22Rv1 (cell line): ENCODE results near the gene OPALIN.

Source experiments
- H3K27ac ChIP-seq: fragments of 450-650 bp; 2 replicates; pipeline ENCODE4 v1.5.1; 2017
- CTCF ChIP-seq: fragments of 450-650 bp; IDR thresholded peaks from 2 replicates; pipeline ENCODE4 v1.5.1; 2017; ENCODE audit warnings: mild to moderate bottlenecking
- ZFX ChIP-seq: fragments of 450-650 bp; IDR thresholded peaks from 2 replicates; pipeline ENCODE4 v1.6.1; 2017; ENCODE audit warnings: antibody characterized with exemption, borderline replicate concordance

The OPALIN gene

DNA sequence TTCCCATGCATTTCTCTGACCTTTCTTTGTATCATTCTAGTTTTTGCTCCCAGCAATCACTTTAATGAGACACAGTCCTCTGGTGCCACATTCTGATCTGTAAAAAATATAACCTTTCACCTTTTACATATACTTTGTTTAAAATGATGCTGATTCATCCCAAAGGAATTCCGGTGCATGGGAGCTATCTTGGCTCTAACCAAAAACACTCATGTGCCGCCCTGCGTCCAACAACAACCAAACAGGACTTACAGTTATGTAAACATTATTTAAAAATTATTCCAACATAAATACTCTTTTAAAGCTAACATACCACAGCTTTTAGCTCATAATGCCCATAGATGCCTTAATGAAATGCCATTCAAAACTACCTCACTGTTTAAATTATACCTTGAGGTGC is 7.7 kb upstream of the OPALIN start:
- TF ChIP-seq ZFX (no peak), CTCF (no peak)
- H3K27ac ChIP-seq = no peak overlapping the region

GRCh38 chr10:96365571-96365970 is 6.8 kb upstream of the OPALIN start:
- no peak for TF ChIP-seq ZFX
- no peak overlapping the region for H3K27ac ChIP-seq

- TF ChIP-seq ZFX = no peak
- no peak for TF ChIP-seq CTCF
- no peak overlapping the region for H3K27ac ChIP-seq
Measured at GRCh38 chr10:96360766-96361165, 2.0 kb upstream of the OPALIN start.

DNA sequence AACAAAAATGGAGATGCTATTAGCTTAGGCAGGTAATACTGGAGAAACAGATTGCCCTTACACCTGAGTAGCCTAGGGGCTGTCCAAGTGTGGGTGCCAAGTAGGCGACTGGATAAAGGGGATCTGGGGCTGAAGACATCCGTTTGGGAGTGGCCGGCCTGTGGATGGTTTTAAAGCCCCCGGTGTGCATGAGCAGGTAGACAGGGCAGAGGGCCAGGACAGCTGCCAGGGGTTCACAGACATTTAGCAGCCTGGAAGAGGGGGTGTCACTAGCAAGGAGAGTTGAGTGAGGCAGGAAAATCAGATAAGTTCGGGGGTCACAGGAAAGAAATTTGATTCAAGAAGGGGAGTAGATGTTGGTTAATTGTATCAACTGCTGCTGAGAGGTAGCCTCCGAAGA is 1.5 kb upstream of the OPALIN start:
- H3K27ac ChIP-seq = no peak overlapping the region
- TF ChIP-seq CTCF (no peak), ZFX (no peak)

- no peak overlapping the region for H3K27ac ChIP-seq
- TF ChIP-seq ZFX = no peak
- TF ChIP-seq CTCF = no peak
Measured at GRCh38 chr10:96359616-96360015, 814 bp upstream of the OPALIN start.

GRCh38 chr10:96357038-96357620 is 1.7 kb downstream of the OPALIN start:
- TF ChIP-seq ZFX (no peak), CTCF (no peak)
- H3K27ac ChIP-seq = no peak overlapping the region

DNA sequence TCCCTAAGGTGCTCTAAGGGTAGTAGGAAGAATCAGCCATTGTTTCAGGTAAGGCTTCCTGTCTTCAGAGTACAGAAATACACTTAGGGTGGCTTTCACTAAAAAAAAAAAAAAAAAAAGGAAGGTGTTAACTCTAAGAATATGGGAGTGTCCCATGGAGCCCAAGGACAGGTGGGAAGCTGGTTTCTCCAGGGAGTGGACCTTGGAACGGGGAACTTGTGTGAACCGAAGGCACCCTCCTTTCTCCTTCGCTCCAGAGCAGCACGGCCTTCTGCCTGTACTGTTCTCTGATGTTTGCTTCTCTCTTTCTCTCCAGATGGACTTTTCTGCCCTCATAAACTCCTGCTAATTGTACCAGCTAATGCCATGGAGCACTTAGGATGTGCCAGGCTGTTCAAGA is 6.2 kb downstream of the OPALIN start:
- TF ChIP-seq ZFX (no peak), CTCF (no peak)
- H3K27ac ChIP-seq = no peak overlapping the region

DNA sequence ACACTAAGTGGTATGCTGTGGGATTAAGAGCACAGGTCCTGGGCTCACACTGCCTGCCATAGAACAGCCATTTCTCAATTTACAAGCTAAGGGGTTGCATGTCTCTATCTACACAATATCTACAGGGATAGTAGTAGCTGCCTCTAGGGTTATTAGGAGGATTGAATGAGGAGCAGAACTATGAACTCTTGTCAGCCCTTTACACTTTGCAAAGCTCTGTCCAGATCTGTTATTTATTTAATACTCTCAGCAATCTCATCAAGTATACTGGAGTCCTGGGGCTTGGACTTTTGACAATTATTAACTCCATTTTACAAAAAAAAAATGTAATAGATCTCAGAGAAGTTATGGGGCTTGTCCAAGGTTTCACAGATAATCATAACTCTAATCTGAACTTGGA is 6.8 kb downstream of the OPALIN start:
- TF ChIP-seq CTCF (no peak), ZFX (no peak)
- H3K27ac ChIP-seq = no peak overlapping the region
